Stimulated activated CD8-positive, alpha-beta memory T cell treated with anti-CD3 and anti-CD28 coated beads, Interleukin-4, amount 100 ng/mL, for 24 hours (primary cell): ENCODE measurements around the gene TBC1D2B.
"Not testable (repeated sequence)": the region's sequence is repeated elsewhere in the genome, so short reads cannot be mapped to it uniquely, and the experiment has no call there.

Experiments used
- DNase-seq: peaks from one replicate; pipeline ENCODE4 v3.0.0-alpha.2; 2020; ENCODE audit warnings: low read depth

Gene TBC1D2B

DNA sequence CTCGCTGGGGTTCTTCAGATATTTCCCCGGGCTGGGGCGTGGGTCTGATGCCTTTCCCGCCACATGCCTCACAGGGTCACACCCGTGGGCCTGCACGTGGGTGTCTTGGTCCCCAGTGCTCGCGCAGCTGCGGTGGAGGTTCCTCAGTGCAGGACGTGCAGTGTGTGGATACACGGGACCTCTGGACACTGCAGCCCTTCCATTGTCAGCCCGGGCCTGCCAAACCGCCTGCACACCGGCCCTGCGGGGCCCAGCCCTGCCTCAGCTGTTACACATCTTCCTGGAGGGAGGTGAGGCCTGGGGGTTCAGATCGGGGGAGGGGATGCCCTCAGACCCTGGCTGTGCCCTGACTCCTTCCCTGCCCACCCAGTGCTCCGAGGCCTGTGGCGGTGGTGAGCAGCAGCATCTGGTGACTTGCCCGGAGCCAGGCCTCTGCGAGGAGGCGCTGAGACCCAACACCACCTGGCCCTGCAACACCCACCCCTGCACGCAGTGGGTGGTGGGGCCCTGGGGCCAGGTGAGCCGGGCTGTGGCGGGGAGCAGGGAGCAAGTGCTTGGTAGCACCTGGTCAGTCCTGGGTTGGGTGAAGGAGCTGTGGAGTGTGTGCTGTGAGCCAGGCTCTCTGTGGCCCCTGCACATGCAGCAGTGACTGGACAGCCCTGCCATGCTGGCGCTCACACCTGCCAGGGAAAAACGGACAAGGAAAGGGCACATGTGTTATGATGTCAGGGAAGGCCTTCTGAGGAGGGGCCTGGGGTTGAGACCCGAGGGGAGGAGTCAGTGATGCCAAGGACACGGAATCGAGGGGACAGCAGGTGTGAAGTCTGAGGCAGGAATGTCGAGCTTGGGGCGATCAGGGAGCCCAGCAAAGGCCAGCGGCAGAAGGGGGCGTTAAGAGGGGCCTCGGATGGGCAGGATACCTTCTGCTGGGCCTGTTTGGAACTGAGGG, 88.9 kb downstream of the TBC1D2B start:
- no peak for DNase-seq

DNA sequence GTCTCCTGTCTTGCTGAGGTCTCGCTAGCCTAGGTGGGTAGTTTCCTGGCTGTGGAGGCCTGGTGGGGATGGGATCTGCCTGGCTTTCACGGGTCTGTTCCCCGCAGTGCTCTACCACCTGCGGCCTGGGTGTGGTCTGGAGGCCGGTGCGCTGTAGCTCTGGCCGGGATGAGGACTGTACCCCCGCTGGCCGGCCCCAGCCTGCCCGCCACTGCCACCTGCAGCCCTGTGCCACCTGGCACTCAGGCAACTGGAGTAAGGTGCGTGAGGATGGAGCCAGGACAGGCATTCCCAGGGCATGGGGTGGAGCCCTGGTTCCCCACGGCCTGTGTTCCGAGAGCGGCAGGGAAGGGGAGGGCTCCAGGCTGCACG, 89.8 kb downstream of the TBC1D2B start:
- not testable (repeated sequence) for DNase-seq

DNA sequence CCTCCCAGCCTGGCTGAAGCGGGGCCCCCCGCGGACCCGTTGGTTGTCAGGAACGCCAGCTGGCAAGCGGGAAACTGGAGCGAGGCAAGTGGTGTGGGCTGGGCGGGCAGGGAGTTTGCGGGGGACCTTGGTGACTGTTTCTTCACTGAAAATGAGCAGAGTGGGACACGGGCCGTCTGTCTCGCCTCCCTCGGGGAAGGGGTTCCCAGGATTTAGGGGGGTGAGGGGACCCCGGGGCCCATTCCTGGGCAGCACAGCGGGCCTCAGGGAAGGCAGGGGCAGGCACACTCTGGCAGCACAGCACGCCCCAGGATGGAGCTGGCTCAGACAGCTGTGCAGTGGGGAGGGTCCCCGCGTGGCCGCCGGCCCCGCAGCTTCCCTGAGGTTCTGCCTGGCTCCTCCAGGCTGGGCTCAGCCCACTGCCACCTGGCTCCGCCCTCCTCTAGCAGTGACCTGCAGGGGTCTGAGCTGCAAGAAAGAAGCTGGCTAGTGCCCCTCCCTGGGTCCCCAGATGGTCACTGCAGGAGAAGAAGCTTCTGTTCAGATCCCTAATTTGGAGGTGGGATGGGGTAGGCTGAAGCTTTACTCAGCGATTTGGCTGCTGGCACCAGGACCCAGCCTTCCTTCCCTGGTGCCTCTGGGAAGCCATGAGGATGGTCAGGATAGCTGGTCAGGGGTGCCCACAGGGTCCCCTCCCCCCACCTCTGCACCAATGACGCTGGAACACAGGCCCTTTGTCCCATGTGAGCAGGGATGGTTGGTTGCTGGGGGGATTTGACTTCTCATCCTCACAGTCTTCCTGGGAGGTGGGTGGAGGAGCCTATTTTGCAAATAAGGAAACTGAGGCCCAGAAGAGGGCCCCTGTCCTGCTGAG, 90.4 kb downstream of the TBC1D2B start:
- no peak for DNase-seq

DNA sequence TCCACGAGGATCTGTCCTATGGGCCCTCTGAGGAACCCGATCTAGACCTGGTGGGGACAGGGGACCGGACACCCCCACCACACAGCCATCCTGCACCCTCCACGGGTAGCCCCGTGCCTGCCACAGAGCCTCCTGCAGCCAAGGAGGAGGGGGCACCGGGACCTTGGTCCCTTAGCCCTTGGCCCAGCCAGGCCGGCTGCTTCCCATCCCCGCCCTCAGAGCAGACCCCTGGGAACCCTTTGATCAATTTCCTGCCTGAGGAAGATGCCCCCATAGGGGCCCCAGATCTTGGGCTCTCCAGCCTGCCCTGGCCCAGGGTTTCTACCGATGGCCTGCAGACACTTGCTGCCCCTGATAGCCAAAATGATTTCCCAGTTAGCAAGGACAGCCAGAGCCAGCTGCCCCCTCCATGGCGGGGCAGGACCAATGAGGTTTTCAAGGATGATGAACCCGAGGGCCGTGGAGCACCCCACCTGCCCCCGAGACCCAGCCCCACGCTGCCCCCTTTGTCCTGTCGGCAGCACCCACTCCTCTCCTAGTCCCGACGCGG, 91.5 kb downstream of the TBC1D2B start:
- DNase-seq = no peak

DNA sequence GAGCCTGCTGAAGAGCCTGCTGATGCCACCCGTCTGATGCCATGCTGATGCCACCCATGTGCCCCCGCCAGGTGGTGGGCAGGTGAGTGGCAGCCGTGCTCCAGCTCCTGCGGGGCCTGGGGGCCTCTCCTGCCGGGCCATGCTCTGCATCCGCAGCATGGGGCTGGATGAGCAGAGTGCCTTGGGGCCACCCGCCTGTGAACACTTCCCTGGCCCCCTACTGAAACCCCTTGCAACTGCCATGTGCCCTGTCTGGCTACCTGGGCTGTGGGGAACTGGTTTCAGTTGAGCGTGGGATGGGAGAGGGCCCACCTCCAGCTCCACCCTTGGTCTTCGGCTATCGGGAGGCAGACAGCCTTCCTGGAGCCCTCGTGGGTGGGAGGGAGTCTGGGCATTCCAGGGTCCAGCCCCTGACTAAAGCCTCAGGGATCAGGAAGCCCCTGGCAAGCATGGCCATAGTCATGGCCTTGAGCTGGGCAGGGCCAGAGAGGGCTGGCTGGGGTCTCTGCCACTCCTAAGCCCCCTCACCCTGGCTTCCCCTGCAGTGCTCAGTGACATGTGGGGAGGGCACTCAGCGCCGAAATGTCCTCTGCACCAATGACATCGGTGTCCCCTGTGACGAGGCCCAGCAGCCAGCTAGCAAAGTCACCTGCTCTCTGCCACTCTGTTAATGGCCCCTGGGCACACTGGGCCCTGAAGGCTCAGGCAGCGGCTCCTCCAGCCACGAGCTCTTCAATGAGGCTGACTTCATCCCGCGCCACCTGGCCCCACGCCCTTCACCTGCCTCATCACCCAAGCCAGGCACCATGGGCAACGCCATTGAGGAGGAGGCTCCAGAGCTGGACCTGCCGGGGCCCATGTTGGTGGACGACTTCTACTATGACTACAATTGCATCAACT, 92.2 kb downstream of the TBC1D2B start:
- no peak for DNase-seq

DNA sequence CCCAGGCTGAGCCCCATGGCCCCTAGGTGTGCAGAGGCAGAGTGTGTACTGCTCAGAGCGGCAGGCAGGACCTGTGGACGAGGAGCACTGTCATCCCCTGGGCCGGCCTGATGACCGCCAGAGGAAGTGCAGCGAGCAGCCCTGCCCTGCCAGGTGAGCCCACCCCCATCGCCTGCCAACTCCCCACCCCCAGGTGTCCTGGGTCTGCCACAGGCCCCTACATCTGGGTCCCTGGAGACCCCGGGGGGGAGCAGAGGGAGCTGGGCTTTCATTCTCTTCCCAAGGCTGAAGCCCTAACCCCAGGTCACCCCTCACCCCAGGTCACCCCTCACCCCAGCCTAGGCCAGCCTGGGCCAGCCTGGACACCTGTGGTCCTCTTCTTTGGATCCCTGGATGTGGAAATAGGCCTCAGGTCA, 93.1 kb downstream of the TBC1D2B start:
- no peak for DNase-seq

DNA sequence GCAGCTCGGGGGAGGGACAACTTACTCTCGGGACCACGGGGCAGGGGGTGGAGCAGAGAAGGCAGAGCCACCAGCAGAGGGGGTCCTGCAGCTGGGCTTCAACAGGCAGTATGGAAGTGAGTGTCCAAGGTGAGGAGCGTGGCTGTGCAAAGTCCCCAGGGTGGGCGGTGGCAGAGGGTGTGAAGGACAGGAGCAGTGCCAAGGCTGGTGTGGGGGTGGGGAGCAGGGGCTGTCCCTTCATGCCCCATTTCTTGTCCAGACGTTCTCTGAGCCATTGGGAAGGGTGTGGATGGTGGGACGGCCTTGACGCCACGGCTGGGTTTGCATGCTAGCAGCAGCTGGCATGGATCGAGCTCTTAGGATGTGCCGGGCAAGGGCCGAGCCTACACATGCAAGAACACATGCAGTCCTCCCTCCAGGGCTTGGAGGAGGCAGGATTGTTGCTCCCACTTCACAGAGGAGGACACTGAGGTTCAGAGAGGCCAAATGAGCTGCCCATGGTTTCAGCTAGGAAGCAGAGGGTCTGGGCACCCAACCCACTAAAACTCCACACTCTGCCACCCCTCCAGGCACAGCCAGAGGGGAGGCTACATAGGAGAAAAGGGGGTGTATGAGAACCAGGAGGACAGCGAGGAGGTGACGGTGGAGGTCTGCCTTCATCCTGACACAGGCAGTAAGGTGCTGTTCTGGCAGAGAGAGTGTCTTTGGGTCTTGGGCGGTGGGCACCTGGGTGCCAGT, 93.6 kb downstream of the TBC1D2B start:
- DNase-seq = no peak

DNA sequence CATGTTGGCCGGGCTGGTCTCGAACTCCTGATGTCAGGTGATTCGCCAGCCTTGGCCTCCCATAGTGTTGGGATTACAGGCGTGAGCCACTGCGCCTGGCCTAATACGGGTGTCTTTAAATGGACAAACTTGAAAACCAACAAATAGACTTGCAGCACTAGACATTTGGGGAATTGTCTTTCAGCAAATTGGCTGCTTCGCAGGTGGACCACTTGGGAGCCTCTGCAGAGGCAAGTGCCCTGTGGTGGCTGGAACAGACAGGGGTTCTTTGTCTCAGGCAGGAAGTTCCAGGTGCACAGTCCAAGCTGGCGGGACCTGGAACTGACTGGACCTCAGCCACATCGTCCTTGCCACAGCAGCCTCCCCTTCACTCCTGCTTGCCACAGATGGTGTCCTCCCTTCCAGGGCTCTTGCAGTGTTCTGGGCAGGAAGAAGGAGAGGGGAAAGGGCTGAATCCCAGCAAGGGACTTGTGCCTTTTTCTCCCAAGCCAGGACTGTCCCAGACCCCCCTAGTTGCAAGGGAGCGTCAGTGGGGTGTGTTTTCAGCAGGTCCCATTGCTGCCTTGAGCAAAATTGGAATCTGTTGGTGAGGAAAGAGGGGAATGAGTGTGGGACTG, 94.3 kb downstream of the TBC1D2B start:
- no peak for DNase-seq

DNA sequence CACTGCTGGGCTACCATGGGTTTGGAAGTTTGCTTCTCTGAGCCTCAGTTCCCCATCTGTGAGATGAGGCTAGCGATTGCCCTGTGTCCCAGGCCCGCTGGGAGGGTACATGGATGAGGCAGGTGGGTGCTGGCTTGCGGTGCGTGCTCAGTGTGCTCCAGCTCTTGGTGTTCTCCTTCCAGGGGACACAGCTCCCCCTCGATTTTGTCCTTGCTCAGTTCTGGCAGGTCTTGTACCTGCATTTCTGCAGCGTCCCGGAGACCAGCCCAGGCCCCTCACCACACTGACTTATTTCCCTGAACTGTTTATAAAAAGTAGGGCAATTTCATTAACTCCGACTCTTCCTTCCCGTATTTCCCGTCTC, 95.4 kb downstream of the TBC1D2B start:
- DNase-seq = no peak

DNA sequence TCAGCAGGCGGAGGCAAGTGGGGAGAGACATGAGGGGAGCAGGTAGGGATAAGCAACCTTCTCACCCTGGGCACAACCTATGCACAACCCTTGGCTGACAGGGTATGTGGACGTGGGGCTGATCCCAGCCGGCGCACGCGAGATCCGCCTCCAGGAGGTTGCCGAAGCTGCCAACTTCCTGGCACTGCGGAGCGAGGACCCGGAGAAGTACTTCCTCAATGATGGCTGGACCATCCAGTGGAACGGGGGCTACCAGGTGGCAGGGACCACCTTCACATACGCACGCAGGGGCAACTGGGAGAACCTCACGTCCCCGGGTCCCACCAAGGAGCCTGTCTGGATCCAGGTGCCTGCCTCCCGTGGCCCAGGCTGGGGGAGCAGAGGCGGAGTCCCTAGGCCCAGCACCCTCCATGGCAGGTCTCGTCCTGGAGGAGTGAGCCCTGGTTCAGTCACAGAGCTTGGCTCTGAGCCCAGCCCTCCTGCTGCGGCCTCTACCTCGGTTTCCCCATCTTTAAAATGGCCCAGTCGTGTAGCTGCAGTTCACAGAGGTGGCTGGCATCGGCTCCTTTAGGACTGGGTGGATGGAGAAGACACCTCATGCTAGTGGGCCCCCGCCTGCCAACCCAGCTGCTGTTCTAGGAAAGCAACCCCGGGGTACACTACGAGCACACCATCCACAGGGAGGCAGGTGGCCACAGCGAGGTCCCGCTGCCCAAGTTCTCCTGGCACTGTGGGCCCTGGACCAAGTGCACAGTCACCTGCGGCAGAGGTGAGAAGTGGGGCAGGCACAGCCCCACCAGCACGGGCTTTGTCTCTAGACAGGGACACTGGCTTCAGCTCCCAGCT, 96.0 kb downstream of the TBC1D2B start:
- DNase-seq = no peak

DNA sequence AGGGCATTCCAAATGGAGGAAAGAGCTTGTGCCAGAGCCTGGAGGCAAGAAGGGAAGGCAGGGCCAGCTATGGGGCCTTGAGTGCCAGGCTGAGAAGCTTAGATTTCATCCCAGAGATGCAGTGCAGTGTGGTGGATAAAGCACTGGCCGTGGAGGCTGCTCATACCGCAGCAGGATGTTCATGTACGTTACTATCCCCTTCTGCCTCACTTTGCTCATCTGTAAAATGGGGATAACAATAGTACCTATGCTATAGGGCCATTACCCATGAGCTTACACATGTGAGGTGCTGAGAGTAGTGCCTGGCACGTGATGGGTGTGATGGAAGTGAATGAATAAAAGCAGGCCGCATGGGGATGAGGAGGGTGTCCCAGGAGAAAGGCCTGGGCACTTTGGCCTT, 96.8 kb downstream of the TBC1D2B start:
- not testable (repeated sequence) for DNase-seq

DNA sequence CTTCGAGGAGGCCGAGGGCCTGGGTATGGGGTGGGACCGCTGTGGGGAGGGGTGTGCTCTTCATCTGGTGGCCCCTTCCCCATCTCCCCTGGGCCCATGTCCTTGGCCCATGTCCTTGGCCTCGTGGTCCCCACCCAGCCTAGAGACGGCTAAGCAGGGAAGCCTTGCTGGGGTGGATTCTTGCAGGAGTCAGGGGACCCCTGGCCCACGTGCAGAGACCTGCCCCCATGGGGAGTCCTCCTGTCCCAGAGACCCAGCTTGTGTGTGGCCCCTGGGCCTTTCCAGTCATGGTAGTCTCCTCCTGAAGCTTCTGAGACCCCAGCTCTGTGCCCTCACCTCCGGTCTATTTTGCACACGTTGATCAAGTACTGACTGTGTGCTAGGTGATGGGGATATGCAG, 97.4 kb downstream of the TBC1D2B start:
- DNase-seq = no peak

DNA sequence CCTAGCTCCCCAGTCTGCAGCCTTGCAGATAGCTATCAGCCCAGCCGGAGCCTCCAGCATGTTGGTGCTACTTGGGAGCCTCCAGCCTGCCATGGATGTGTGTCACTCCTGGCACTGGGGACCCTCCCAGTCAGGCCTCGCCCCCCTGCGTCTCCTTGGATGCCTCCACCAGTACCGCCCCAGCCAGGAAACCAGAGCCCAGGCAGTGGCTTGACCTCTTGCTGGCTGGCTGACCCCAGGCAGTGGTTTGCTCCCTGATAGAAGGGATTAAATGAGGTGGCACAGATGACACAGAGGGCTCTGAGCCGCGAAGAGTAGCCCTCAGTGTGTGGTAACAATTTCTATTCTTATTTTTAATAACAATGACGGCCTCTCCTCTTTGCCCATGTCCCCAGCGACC, 98.4 kb downstream of the TBC1D2B start:
- not testable (repeated sequence) for DNase-seq

DNA sequence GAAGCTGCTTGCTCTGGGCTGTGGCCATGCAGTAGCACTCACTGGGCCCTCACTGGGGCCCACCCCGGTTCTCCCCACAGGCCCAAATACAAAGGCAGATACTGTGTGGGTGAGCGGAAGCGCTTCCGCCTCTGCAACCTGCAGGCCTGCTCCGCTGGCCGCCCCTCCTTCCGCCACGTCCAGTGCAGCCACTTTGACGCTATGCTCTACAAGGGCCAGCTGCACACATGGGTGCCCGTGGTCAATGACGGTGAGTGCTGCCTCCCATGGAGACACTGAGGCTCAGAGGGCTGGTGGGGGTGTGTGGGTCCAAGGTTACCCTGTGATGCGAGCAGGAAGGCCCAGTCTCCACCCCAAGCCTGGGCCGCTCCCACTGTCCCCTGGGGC, 98.8 kb downstream of the TBC1D2B start:
- not testable (repeated sequence) for DNase-seq

DNA sequence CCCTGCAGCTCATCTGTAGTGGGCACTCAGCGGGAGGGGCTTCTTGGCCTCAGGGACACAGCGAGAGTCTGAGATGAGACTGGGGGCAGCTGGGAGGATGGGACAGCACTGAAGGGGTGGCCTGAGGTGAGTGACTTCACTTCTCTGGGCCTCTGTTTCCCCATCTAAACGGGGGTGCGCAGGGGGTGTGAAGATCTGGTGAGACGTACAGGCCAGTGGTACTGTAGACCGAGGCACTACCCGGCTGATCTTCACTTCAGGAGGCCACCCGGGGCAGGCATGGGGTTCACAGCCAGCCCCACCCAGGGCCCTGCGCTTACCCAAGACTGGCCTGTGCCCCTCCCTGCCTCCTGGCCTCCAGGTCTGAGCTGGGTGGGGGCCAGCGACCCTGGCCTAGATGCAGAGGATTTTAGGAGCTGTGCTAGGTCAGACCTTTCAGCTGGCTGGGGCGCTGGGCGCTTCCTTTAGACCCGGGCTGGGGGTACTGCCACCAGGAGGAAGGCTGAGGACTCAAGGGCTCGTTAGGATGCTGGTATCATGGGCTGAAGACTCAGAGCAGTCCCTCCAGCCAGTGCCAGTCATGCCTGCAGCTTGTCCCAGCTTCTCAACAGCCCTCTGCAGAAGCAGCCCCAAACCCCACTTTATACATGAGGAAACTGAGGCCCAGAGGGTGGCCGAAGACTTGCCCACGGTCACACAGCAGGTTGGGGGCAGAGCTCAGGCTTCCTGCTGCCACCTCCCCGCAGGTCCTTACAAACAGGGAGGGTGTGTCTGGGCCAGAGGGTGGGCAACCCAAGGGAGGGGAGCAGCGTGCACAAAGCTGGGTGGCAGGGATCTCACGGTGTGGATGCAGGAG, 99.4 kb downstream of the TBC1D2B start:
- DNase-seq = not testable (repeated sequence)

DNA sequence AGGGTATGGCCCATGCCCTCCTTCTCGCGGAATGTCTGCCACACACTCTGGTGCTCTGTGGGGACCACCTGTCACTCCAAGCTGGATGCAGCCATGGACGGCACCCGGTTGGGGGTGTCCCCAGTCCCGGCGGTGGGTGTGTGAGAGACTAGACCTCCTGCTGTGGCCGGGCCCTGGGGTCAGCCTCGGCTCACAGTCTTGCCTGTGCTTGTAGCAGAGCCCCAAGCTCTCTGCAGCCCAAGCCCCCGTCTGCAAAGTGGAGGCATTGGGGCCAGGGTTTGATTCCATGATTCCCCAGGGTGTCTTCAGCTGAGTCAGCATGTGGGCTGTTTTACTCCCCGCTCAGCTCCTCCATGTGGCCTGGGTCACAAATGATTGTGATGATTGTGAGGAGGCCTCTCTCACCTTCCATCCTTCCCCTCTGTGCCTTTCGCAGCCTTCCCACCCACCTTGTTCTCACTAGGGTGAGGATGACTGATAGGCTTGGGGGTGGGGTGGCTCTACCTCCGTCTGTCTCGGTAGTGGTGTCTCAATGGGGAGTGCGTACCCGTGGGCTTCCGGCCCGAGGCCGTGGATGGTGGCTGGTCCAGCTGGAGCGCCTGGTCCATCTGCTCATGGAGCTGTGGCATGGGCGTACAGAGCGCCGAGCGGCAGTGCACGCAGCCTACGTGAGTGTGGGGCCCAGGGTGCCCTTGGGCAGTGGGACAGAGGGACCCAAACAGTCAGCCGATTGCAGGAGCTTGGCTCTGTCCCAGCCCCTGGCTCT, 100.6 kb downstream of the TBC1D2B start:
- not testable (repeated sequence) for DNase-seq

DNA sequence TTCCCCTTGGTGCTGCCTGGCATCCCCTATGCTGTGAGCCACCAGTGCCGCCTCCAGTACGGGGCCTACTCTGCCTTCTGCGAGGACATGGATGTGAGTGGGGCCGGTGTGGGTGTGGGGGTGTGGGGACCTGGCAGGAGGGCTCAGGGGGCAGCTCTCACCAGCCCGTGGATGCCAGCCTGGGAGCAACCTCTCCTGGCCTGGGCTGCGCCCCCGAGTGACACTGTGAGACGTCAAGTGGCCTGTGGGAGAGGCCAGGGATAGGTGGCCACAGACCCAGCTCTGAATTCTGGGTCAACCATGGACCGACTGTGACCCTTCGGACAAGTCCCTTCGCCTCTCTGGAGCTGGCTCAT, 101.4 kb downstream of the TBC1D2B start:
- DNase-seq = not testable (repeated sequence)
